GM10266 (cell line): ENCODE measurements around the gene TNFSF4.

Experiments used
- DNase-seq: peaks from one replicate; pipeline ENCODE4 v3.0.0; 2012; ENCODE audit errors: extremely low spot score
- TF ChIP-seq, protein P1 (sequence below): IDR thresholded peaks from 2 replicates; pipeline ENCODE4 v1.5.1; 2012; ENCODE audit warnings: mild to moderate bottlenecking, low read depth; ENCODE audit not compliant: control insufficient read depth, insufficient read depth; ENCODE audit errors: missing control alignments

Gene TNFSF4

GRCh38 chr1:173148971-173149370 is 58.2 kb downstream of the TNFSF4 start:
- TF ChIP-seq, protein P1, sequence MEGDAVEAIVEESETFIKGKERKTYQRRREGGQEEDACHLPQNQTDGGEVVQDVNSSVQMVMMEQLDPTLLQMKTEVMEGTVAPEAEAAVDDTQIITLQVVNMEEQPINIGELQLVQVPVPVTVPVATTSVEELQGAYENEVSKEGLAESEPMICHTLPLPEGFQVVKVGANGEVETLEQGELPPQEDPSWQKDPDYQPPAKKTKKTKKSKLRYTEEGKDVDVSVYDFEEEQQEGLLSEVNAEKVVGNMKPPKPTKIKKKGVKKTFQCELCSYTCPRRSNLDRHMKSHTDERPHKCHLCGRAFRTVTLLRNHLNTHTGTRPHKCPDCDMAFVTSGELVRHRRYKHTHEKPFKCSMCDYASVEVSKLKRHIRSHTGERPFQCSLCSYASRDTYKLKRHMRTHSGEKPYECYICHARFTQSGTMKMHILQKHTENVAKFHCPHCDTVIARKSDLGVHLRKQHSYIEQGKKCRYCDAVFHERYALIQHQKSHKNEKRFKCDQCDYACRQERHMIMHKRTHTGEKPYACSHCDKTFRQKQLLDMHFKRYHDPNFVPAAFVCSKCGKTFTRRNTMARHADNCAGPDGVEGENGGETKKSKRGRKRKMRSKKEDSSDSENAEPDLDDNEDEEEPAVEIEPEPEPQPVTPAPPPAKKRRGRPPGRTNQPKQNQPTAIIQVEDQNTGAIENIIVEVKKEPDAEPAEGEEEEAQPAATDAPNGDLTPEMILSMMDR, result no peak
- no peak for DNase-seq

- TF ChIP-seq, protein P1, result no peak
- DNase-seq, result no peak
Measured at GRCh38 chr1:173148545-173148944, 58.6 kb downstream of the TNFSF4 start.

GRCh38 chr1:173140733-173141132 is 66.4 kb downstream of the TNFSF4 start:
- TF ChIP-seq, protein P1, result no peak
- DNase-seq, result no peak

DNA sequence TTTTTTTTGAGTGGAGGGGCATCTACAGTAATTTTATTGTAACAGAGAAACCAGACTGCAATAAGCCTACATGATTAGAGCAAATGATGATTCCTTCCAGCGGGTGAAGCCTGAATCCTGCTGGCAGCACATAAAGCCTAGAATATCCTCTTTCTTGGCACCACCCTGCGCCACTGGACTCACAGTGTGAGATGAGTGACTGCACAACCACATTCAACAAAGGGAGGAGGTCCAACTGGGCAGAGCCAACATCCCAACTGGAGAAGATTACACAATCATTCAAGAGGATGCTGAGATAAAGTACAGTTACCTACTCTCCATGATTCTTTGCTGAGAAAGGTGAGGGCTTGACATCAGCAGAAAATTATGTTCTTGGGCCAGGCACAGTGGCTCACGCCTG is 67.4 kb downstream of the TNFSF4 start:
- DNase-seq, result no peak
- TF ChIP-seq, protein P1, result no peak

- DNase-seq, result no peak
- TF ChIP-seq, protein P1, result no peak
Measured at GRCh38 chr1:173137107-173137706, 69.9 kb downstream of the TNFSF4 start.

DNA sequence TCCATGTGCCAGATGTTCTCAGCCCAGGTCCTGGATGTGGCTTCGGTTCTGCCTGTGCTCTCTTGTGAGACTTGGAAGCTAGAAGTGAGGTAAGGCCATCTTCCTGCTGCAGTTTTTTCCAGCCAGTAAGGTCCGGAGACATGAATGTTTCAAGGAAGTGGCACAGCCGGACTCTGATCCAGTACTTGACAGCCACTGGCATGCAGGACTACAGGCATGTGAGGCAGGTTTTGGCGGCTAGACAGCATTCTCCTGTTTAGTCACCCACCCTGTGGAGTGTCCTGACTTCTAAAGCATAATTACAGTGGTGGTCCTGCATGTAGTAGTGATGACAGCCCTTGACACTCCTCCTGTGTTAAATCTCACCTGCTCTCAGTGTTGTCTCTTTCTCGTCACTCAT is 72.3 kb downstream of the TNFSF4 start:
- TF ChIP-seq, protein P1, result no peak
- DNase-seq, result no peak

GRCh38 chr1:173134029-173134428 is 73.1 kb downstream of the TNFSF4 start:
- DNase-seq, result no peak
- TF ChIP-seq, protein P1, result no peak
